ENCODE results near the gene STK10. TPM values are rescaled to one million over a fixed set of nuclear protein-coding genes. Genes with fewer than 3 reads are reported as not detected.

The STK10 gene
- total and polyA plus RNA-seq, 2 donors (not counting 1 experiment from before 2014, with no cell fraction given) = 97.9 to 253 TPM

DNA sequence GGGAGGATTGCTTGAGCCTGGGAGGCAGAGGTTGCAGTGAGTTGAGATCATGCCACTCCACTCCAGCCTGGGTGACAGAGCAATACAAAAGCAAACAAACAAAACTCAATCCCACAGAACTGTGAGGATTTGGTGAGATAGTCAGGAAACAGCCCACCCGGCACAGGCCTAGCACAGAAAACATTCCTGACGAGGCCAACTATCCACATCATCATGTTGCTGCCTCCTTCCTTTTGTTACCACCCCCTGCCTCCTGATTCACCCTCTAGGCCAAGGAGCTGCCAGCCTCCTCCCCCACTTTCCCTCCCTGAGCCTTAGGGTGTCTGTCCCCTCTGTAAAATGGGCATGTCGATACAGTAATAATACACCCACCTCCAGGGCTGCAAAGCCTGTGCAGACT, 39.0 kb downstream of the STK10 start:
- Mint-ChIP-seq H3K9me3 (ENCODE audit: insufficient read depth) (no peaks in the 10 kb centered on the region), H3K4me1 (peaks cover 68% of the 10 kb centered on the region), H3K4me3 (no peak overlapping the region), H3K27me3 (no peaks in the 10 kb centered on the region), H3K27ac (no peak overlapping the region)
- intact Hi-C loops (cut with micrococcal nuclease) = no loop called here
- Histone ChIP-seq H2AFZ (ENCODE audit: insufficient read depth, low read depth, low read length, poor library complexity, severe bottlenecking) (no peak overlapping the region), H4K20me1 (ENCODE audit: control insufficient read depth, insufficient read depth, low read length, poor library complexity, severe bottlenecking) (peaks cover 97% of the 10 kb centered on the region), H3K79me2 (ENCODE audit: control insufficient read depth, insufficient read depth, low read length) (peaks cover 95% of the 10 kb centered on the region), H3K36me3 (replicated peaks in 1 of 2; ENCODE audit: control extremely low read depth in 1 of 2, control insufficient read depth in 1 of 2, extremely low read depth in 1 of 2, insufficient read depth in 2 of 2, low read length in 1 of 2) (peaks cover 4 to 65% of the 10 kb centered on the region in 2 experiments), H3K27me3 (replicated peaks in 1 of 4; ENCODE audit: control extremely low read depth in 1 of 4, control insufficient read depth in 3 of 4, insufficient read depth in 4 of 4, low read length in 3 of 4) (no peaks in the 10 kb centered on the region), H3K9me3 (ENCODE audit: control extremely low read depth in 1 of 3, control insufficient read depth in 2 of 3, insufficient read depth in 1 of 3, low read length in 2 of 3) (no peaks in the 10 kb centered on the region), H3K27ac (ENCODE audit: low read length in 2 of 2) (peak overlapping the region in 1 of 2 donors; percentile 48), H3K9ac (ENCODE audit: low read length) (no peak overlapping the region), H3K4me3 (ENCODE audit: control extremely low read depth in 1 of 5, extremely low read depth in 1 of 5, insufficient read depth in 1 of 5, low read depth in 2 of 5, low read length in 4 of 5) (no peak overlapping the region), H3K4me2 (replicated peaks; ENCODE audit: low read depth, low read length, poor library complexity, severe bottlenecking) (no peak overlapping the region), H3K4me1 (ENCODE audit: control insufficient read depth in 2 of 2, insufficient read depth in 2 of 2, low read length in 2 of 2) (peaks cover 34 to 45% of the 10 kb centered on the region in 2 donors)
- ChIA-PET POLR2A (interaction anchor here (0.5 kb wide), 1 partner anchor 40 kb away, joined by 4 read pairs; no protein-coding TSS in a partner anchor), CTCF (interaction anchor here (0.6 kb wide), 1 partner anchor 37 kb away, joined by 3 read pairs; no protein-coding TSS in a partner anchor)
- no peak for DNase-seq
- no peak for TF ChIP-seq EZH2 (IDR thresholded peaks at IDR 0.05; ENCODE audit: borderline replicate concordance, insufficient read depth, low read depth, low read length, poor library complexity, severe bottlenecking)
- TF ChIP-seq, protein P1, sequence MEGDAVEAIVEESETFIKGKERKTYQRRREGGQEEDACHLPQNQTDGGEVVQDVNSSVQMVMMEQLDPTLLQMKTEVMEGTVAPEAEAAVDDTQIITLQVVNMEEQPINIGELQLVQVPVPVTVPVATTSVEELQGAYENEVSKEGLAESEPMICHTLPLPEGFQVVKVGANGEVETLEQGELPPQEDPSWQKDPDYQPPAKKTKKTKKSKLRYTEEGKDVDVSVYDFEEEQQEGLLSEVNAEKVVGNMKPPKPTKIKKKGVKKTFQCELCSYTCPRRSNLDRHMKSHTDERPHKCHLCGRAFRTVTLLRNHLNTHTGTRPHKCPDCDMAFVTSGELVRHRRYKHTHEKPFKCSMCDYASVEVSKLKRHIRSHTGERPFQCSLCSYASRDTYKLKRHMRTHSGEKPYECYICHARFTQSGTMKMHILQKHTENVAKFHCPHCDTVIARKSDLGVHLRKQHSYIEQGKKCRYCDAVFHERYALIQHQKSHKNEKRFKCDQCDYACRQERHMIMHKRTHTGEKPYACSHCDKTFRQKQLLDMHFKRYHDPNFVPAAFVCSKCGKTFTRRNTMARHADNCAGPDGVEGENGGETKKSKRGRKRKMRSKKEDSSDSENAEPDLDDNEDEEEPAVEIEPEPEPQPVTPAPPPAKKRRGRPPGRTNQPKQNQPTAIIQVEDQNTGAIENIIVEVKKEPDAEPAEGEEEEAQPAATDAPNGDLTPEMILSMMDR (IDR thresholded peaks at IDR 0.05) = no peak
- WGBS (ENCODE audit: insufficient coverage) = 100% methylated on average over 2 of the region's 3 CpGs
- ATAC-seq (ENCODE audit: low read depth) = no peak

GRCh38 chr5:172148381-172148780, 39.6 kb downstream of the STK10 start:
- DNase-seq (no peak), ATAC-seq (ENCODE audit: low read depth) (no peak)
- no peak overlapping the region for H3K9ac ChIP-seq (ENCODE audit: low read length)
- H3K4me1 ChIP-seq (ENCODE audit: control insufficient read depth in 2 of 2, insufficient read depth in 2 of 2, low read length in 2 of 2) = peaks cover 28 to 42% of the 10 kb centered on the region in 2 donors
- peaks cover 4 to 60% of the 10 kb centered on the region in 2 experiments for H3K36me3 ChIP-seq (replicated peaks in 1 of 2; ENCODE audit: control extremely low read depth in 1 of 2, control insufficient read depth in 1 of 2, extremely low read depth in 1 of 2, insufficient read depth in 2 of 2, low read length in 1 of 2)
- no peak overlapping the region for H3K27ac Mint-ChIP-seq
- intact Hi-C loops (cut with micrococcal nuclease) = no loop called here
- H3K79me2 ChIP-seq (ENCODE audit: control insufficient read depth, insufficient read depth, low read length) = peaks cover 95% of the 10 kb centered on the region
- no peak overlapping the region for H2AFZ ChIP-seq (ENCODE audit: insufficient read depth, low read depth, low read length, poor library complexity, severe bottlenecking)
- no peaks in the 10 kb centered on the region for H3K27me3 ChIP-seq (replicated peaks in 1 of 4; ENCODE audit: control extremely low read depth in 1 of 4, control insufficient read depth in 3 of 4, insufficient read depth in 4 of 4, low read length in 3 of 4)
- peak overlapping the region in 1 of 2 donors; percentile 31 for H3K27ac ChIP-seq (ENCODE audit: low read length in 2 of 2)
- WGBS (ENCODE audit: insufficient coverage) = 98% methylated on average over 6 of the region's 9 CpGs
- peaks cover 97% of the 10 kb centered on the region for H4K20me1 ChIP-seq (ENCODE audit: control insufficient read depth, insufficient read depth, low read length, poor library complexity, severe bottlenecking)
- TF ChIP-seq EZH2 (IDR thresholded peaks at IDR 0.05; ENCODE audit: borderline replicate concordance, insufficient read depth, low read depth, low read length, poor library complexity, severe bottlenecking) = no peak
- TF ChIP-seq, protein P1 (IDR thresholded peaks at IDR 0.05) = no peak
- peaks cover 67% of the 10 kb centered on the region for H3K4me1 Mint-ChIP-seq
- ChIA-PET CTCF (no interaction called here), POLR2A (no interaction called here)
- no peak overlapping the region for H3K4me3 ChIP-seq (ENCODE audit: control extremely low read depth in 1 of 5, extremely low read depth in 1 of 5, insufficient read depth in 1 of 5, low read depth in 2 of 5, low read length in 4 of 5)
- no peak overlapping the region for H3K4me3 Mint-ChIP-seq
- no peaks in the 10 kb centered on the region for H3K9me3 ChIP-seq (ENCODE audit: control extremely low read depth in 1 of 3, control insufficient read depth in 2 of 3, insufficient read depth in 1 of 3, low read length in 2 of 3)
- no peaks in the 10 kb centered on the region for H3K9me3 Mint-ChIP-seq (ENCODE audit: insufficient read depth)
- no peaks in the 10 kb centered on the region for H3K27me3 Mint-ChIP-seq
- no peak overlapping the region for H3K4me2 ChIP-seq (replicated peaks; ENCODE audit: low read depth, low read length, poor library complexity, severe bottlenecking)
